Loucy (cell line): Measurements from ENCODE around the gene STC2.

Experiments used
- CTCF ChIP-seq: fragments of 200-600 bp; sonication (generic); conservative IDR thresholded peaks from 2 replicates; pipeline ENCODE4 v1.5.1; 2014; ENCODE audit warnings: mild to moderate bottlenecking, antibody characterized with exemption, low read length
- EZH2phosphoT487 ChIP-seq: fragments of 200-600 bp; IDR thresholded peaks from 2 replicates; pipeline ENCODE4 v1.6.1; 2018; ENCODE audit warnings: antibody characterized with exemption, mild to moderate bottlenecking, moderate library complexity, borderline replicate concordance

- no peak for TF ChIP-seq CTCF
- no peak for TF ChIP-seq EZH2phosphoT487
Observed at GRCh38 chr5:173268750-173269432, 59.3 kb downstream of the STC2 start.
